DND-41 (cell line): ENCODE measurements around the gene ZIC5.

ENCODE experiments used
- ATAC-seq: fragments of 200-7000 bp; cut with Tn5 transposase; 3 replicates; pipeline ENCODE4 v1.9.1; 2021; ENCODE audit warnings: low read depth; ENCODE audit not compliant: insufficient read depth
- DNase-seq: peaks from one replicate; pipeline ENCODE4 v3.0.0-alpha.2; 2020
- H2AFZ ChIP-seq: 2 replicates; pipeline ENCODE4 v1.6.0; 2012; ENCODE audit warnings: low read depth, low read length
- H3K27ac ChIP-seq: 2 replicates; pipeline ENCODE4 v1.5.1; 2012; ENCODE audit warnings: low read length, inconsistent platforms
- H3K27me3 ChIP-seq: fragments of 200-600 bp; sonication (generic); 2 replicates; pipeline ENCODE4 v1.6.0; 2012; ENCODE audit warnings: low read length, mild to moderate bottlenecking, inconsistent platforms; ENCODE audit not compliant: insufficient read depth, poor library complexity
- H3K36me3 ChIP-seq: 2 replicates; pipeline ENCODE4 v1.5.1; 2012; ENCODE audit warnings: low read length, inconsistent platforms; ENCODE audit not compliant: insufficient read depth
- H3K4me1 ChIP-seq: 2 replicates; pipeline ENCODE4 v1.5.1; 2012; ENCODE audit warnings: mild to moderate bottlenecking, low read length; ENCODE audit not compliant: insufficient read depth
- H3K4me2 ChIP-seq: 2 replicates; pipeline ENCODE4 v1.6.0; 2012; ENCODE audit warnings: mild to moderate bottlenecking, moderate library complexity, low read length, inconsistent platforms; ENCODE audit not compliant: insufficient read depth
- H3K4me3 ChIP-seq, 2 experiments: fragments of 200-600 bp in 1 of 2; shearing (Covaris generic) in 1 of 2; 2 replicates each; pipeline ENCODE4 v1.5.1; 2012 to 2016; ENCODE audit warnings: inconsistent platforms in 2 of 2, low read length in 2 of 2, mild to moderate bottlenecking in 2 of 2, low read depth in 1 of 2, moderate library complexity in 1 of 2
- H3K79me2 ChIP-seq: 2 replicates; pipeline ENCODE4 v1.6.0; 2012; ENCODE audit warnings: low read length, inconsistent platforms; ENCODE audit not compliant: insufficient read depth
- H3K9ac ChIP-seq: 2 replicates; pipeline ENCODE4 v1.6.0; 2012; ENCODE audit warnings: low read depth, mild to moderate bottlenecking, inconsistent platforms, low read length, moderate library complexity
- H3K9me3 ChIP-seq: 2 replicates; pipeline ENCODE4 v1.5.1; 2012; ENCODE audit warnings: low read length, moderate library complexity, mild to moderate bottlenecking, inconsistent platforms; ENCODE audit not compliant: insufficient read depth, severe bottlenecking
- H4K20me1 ChIP-seq: 2 replicates; pipeline ENCODE4 v1.6.0; 2012; ENCODE audit warnings: low read length; ENCODE audit not compliant: insufficient read depth
- CTCF ChIP-seq: IDR thresholded peaks from 2 replicates; pipeline ENCODE4 v1.5.1; 2012; ENCODE audit warnings: borderline replicate concordance, low read length, moderate library complexity, mild to moderate bottlenecking; ENCODE audit not compliant: poor library complexity, severe bottlenecking; ENCODE audit errors: extremely low read depth
- EZH2 ChIP-seq: IDR thresholded peaks from 3 replicates; pipeline ENCODE4 v1.6.1; 2012; ENCODE audit warnings: borderline replicate concordance, low read depth, mild to moderate bottlenecking, moderate library complexity, low read length, inconsistent platforms; ENCODE audit not compliant: severe bottlenecking

Gene ZIC5

GRCh38 chr13:99969919-99970650 is 1.5 kb downstream of the ZIC5 start:
- H2AFZ ChIP-seq, result peak overlapping the region; percentile 89
- H3K4me2 ChIP-seq, result peak overlapping the region; percentile 78
- peak; percentile 72 for DNase-seq
- no peaks in the 10 kb centered on the region for H3K79me2 ChIP-seq
- H3K4me3 ChIP-seq, result peak overlapping the region; percentile 30 to 82; a peak in 3 of 4 replicates
- ATAC-seq, result peak; percentile 80
- H3K4me1 ChIP-seq, result peaks cover 12% of the 10 kb centered on the region
- H3K27ac ChIP-seq, result peak overlapping the region; percentile 85
- TF ChIP-seq CTCF (no peak), EZH2 (no peak)
- H3K9ac ChIP-seq, result peak overlapping the region; percentile 68
- H3K36me3 ChIP-seq, result peaks cover 4% of the 10 kb centered on the region; the same call in 1 of the 2 replicates
- H3K27me3 ChIP-seq, result no peaks in the 10 kb centered on the region
- H3K9me3 ChIP-seq, result no peaks in the 10 kb centered on the region
- no peaks in the 10 kb centered on the region for H4K20me1 ChIP-seq

GRCh38 chr13:99969453-99969918 is 2.1 kb downstream of the ZIC5 start:
- Histone ChIP-seq H3K4me3 (peak overlapping the region; percentile 30 to 82; a peak in 3 of 4 replicates), H3K79me2 (no peaks in the 10 kb centered on the region), H2AFZ (0 out of 2 replicates have a peak overlapping the region, but pooled peaks have one; percentile 44), H3K27me3 (no peaks in the 10 kb centered on the region), H4K20me1 (no peaks in the 10 kb centered on the region), H3K27ac (peak overlapping the region; percentile 85), H3K36me3 (peaks cover 4% of the 10 kb centered on the region; the same call in 1 of the 2 replicates), H3K4me2 (peak overlapping the region; percentile 78), H3K4me1 (peaks cover 12% of the 10 kb centered on the region), H3K9ac (peak overlapping the region; percentile 68), H3K9me3 (no peaks in the 10 kb centered on the region)
- TF ChIP-seq CTCF, result no peak
- TF ChIP-seq EZH2, result no peak
- DNase-seq (no peak), ATAC-seq (peak; percentile 31)

GRCh38 chr13:99968521-99969452 is 2.8 kb downstream of the ZIC5 start:
- DNase-seq, result no peak
- no peaks in the 10 kb centered on the region for H3K9me3 ChIP-seq
- no peak overlapping the region for H2AFZ ChIP-seq
- no peak overlapping the region for H3K27ac ChIP-seq
- peaks cover 12% of the 10 kb centered on the region for H3K4me1 ChIP-seq
- H3K4me3 ChIP-seq, result peak overlapping the region in 1 of 2 experiments; percentile 82; a peak in 2 of 4 replicates
- H3K36me3 ChIP-seq, result peaks cover 4% of the 10 kb centered on the region; the same call in 1 of the 2 replicates
- no peak for ATAC-seq
- H3K4me2 ChIP-seq, result peak overlapping the region; percentile 78
- H4K20me1 ChIP-seq, result no peaks in the 10 kb centered on the region
- H3K9ac ChIP-seq, result peak overlapping the region; percentile 68
- no peaks in the 10 kb centered on the region for H3K79me2 ChIP-seq
- no peaks in the 10 kb centered on the region for H3K27me3 ChIP-seq
- no peak for TF ChIP-seq CTCF
- TF ChIP-seq EZH2, result no peak
